ENCODE results near the gene ODC1.

The ODC1 gene

GRCh38 chr2:10440736-10441135 lies 7.4 kb downstream of the ODC1 start:
- no peak for TF ChIP-seq FOXA1 (IDR thresholded peaks at IDR 0.05)
- TF ChIP-seq PKNOX1 (IDR thresholded peaks at IDR 0.05), result no peak
- no peak for TF ChIP-seq NFRKB (IDR thresholded peaks at IDR 0.05)
- no peak for TF ChIP-seq TARDBP (IDR thresholded peaks at IDR 0.05)
- TF ChIP-seq L3MBTL2 (conservative IDR thresholded peaks at IDR 0.05), result no peak
- no peak for TF ChIP-seq BHLHE40 (IDR thresholded peaks at IDR 0.05; ENCODE audit: borderline replicate concordance)
- ChIA-PET CTCF (no interaction called here), POLR2A (no interaction called here)
- no peak for DNase-seq (ENCODE audit: extremely low spot score)

GRCh38 chr2:10439971-10440370 lies 8.2 kb downstream of the ODC1 start:
- DNase-seq (ENCODE audit: extremely low spot score), result no peak
- ChIA-PET CTCF (interaction anchor here (1.0 kb wide), 1 partner anchor 316 kb away, joined by 3 read pairs; no protein-coding TSS in a partner anchor), POLR2A (no interaction called here)
- TF ChIP-seq SP1 (IDR thresholded peaks at IDR 0.05) (no peak), FOXK2 (IDR thresholded peaks at IDR 0.05) (no peak), ARNT (IDR thresholded peaks at IDR 0.05) (no peak), BHLHE40 (IDR thresholded peaks at IDR 0.05; ENCODE audit: borderline replicate concordance) (no peak), HDGF (IDR thresholded peaks at IDR 0.05; ENCODE audit: borderline replicate concordance) (no peak)

- TF ChIP-seq LEF1 (IDR thresholded peaks at IDR 0.05; ENCODE audit: borderline replicate concordance), result no peak
- no peak for TF ChIP-seq ZNF384 (IDR thresholded peaks at IDR 0.05)
- TF ChIP-seq PKNOX1 (IDR thresholded peaks at IDR 0.05), result no peak
- no peak for TF ChIP-seq FOXM1 (IDR thresholded peaks at IDR 0.05; ENCODE audit: borderline replicate concordance)
- no peak for TF ChIP-seq CTBP1 (IDR thresholded peaks at IDR 0.05; ENCODE audit: borderline replicate concordance)
- TF ChIP-seq SP1 (IDR thresholded peaks at IDR 0.05), result no peak
- no peak for TF ChIP-seq L3MBTL2 (conservative IDR thresholded peaks at IDR 0.05)
- no peak for TF ChIP-seq ARNT (IDR thresholded peaks at IDR 0.05)
- no peak for TF ChIP-seq NFRKB (IDR thresholded peaks at IDR 0.05)
- no peak for TF ChIP-seq SUZ12 (IDR thresholded peaks at IDR 0.05)
- TF ChIP-seq HDGF (IDR thresholded peaks at IDR 0.05; ENCODE audit: borderline replicate concordance), result no peak
- no peak for TF ChIP-seq BHLHE40 (IDR thresholded peaks at IDR 0.05; ENCODE audit: borderline replicate concordance)
- TF ChIP-seq ELF4 (IDR thresholded peaks at IDR 0.05), result no peak
- no peak for TF ChIP-seq FOXK2 (IDR thresholded peaks at IDR 0.05)
- no peak for TF ChIP-seq TARDBP (IDR thresholded peaks at IDR 0.05)
- TF ChIP-seq FOXA1 (IDR thresholded peaks at IDR 0.05), result no peak
- ChIA-PET POLR2A (interaction anchor here (1.3 kb wide), 1 partner anchor 8 kb away, joined by 9 read pairs; the partner anchor contains the start of gene ODC1), CTCF (interaction anchor here (0.7 to 1.0 kb wide), 3 partner anchors 9 to 315 kb away, joined by 3 to 5 read pairs (median 3); partner anchors contain the start of gene ODC1)
- no peak for DNase-seq (ENCODE audit: extremely low spot score)
Observed at GRCh38 chr2:10439185-10439879, 8.8 kb downstream of the ODC1 start.

- ChIA-PET CTCF (interaction anchor here (0.7 to 1.0 kb wide), 3 partner anchors 9 to 315 kb away, joined by 3 to 5 read pairs (median 3); partner anchors contain the start of gene ODC1), POLR2A (interaction anchor here (1.3 kb wide), 1 partner anchor 9 kb away, joined by 9 read pairs; the partner anchor contains the start of gene ODC1)
- DNase-seq (ENCODE audit: extremely low spot score), result no peak
- TF ChIP-seq NFRKB (IDR thresholded peaks at IDR 0.05), result no peak
- TF ChIP-seq FOXM1 (IDR thresholded peaks at IDR 0.05; ENCODE audit: borderline replicate concordance), result no peak
- TF ChIP-seq ELF4 (IDR thresholded peaks at IDR 0.05), result no peak
- no peak for TF ChIP-seq FOXK2 (IDR thresholded peaks at IDR 0.05)
- TF ChIP-seq SP1 (IDR thresholded peaks at IDR 0.05), result no peak
- TF ChIP-seq PKNOX1 (IDR thresholded peaks at IDR 0.05), result no peak
- no peak for TF ChIP-seq FOXA1 (IDR thresholded peaks at IDR 0.05)
- no peak for TF ChIP-seq ZNF384 (IDR thresholded peaks at IDR 0.05)
- no peak for TF ChIP-seq HDGF (IDR thresholded peaks at IDR 0.05; ENCODE audit: borderline replicate concordance)
- TF ChIP-seq CTBP1 (IDR thresholded peaks at IDR 0.05; ENCODE audit: borderline replicate concordance), result no peak
- TF ChIP-seq L3MBTL2 (conservative IDR thresholded peaks at IDR 0.05), result no peak
- no peak for TF ChIP-seq ARNT (IDR thresholded peaks at IDR 0.05)
- no peak for TF ChIP-seq BHLHE40 (IDR thresholded peaks at IDR 0.05; ENCODE audit: borderline replicate concordance)
- TF ChIP-seq LEF1 (IDR thresholded peaks at IDR 0.05; ENCODE audit: borderline replicate concordance), result no peak
- no peak for TF ChIP-seq TARDBP (IDR thresholded peaks at IDR 0.05)
- TF ChIP-seq SUZ12 (IDR thresholded peaks at IDR 0.05), result no peak
Observed at GRCh38 chr2:10438688-10439087, 9.4 kb downstream of the ODC1 start.

- TF ChIP-seq PKNOX1 (IDR thresholded peaks at IDR 0.05) (no peak), CTBP1 (IDR thresholded peaks at IDR 0.05; ENCODE audit: borderline replicate concordance) (no peak), FOXK2 (IDR thresholded peaks at IDR 0.05) (no peak), SP1 (IDR thresholded peaks at IDR 0.05) (no peak), TARDBP (IDR thresholded peaks at IDR 0.05) (no peak), BHLHE40 (IDR thresholded peaks at IDR 0.05; ENCODE audit: borderline replicate concordance) (no peak), ARNT (IDR thresholded peaks at IDR 0.05) (no peak), L3MBTL2 (conservative IDR thresholded peaks at IDR 0.05) (no peak), ELF4 (IDR thresholded peaks at IDR 0.05) (no peak), NFRKB (IDR thresholded peaks at IDR 0.05) (no peak), ZNF384 (IDR thresholded peaks at IDR 0.05) (no peak), LEF1 (IDR thresholded peaks at IDR 0.05; ENCODE audit: borderline replicate concordance) (no peak), FOXM1 (IDR thresholded peaks at IDR 0.05; ENCODE audit: borderline replicate concordance) (no peak), SUZ12 (IDR thresholded peaks at IDR 0.05) (no peak), FOXA1 (IDR thresholded peaks at IDR 0.05) (no peak), HDGF (IDR thresholded peaks at IDR 0.05; ENCODE audit: borderline replicate concordance) (no peak)
- ChIA-PET CTCF (interaction anchor here (0.9 kb wide), 1 partner anchor 403 kb away, joined by 4 read pairs; no protein-coding TSS in a partner anchor), POLR2A (interaction anchor here (1.4 kb wide), 1 partner anchor 10 kb away, joined by 5 read pairs; the partner anchor contains the start of gene ODC1)
- no peak for DNase-seq (ENCODE audit: extremely low spot score)
Observed at GRCh38 chr2:10437806-10438205, 10.3 kb downstream of the ODC1 start.

All from HEK293T (cell line).